HepG2 (cell line): Measurements from ENCODE around the gene PRAMEF12. TPM values are rescaled to one million over a fixed set of nuclear protein-coding genes. Genes with fewer than 3 reads are reported as not detected.

Experiments
- ATAC-seq: fragments of 200-7000 bp; cut with Tn5 transposase; 3 replicates; pipeline ENCODE4 v1.9.1; 2020; ENCODE audit warnings: mild to moderate bottlenecking, moderate library complexity
- BruUV-seq: library from RNA; stranded (reverse); fragments of 400-500 nt; replicated peaks from 2 replicates; lab custom pipeline; 2021; lab: Mats Ljungman, UMichigan
- CTCF ChIA-PET: fragments of 300-600 bp; formaldehyde crosslinking; extraction: SDS; loops from one replicate; lab custom pipeline; 2021; ENCODE audit warnings: low total read pairs, inconsistent platforms, low intra/inter-chr PET ratio; lab: Yijun Ruan, JAX
- POLR2A ChIA-PET: fragments of 350-600 bp; sonication (Branson Sonifier 250); formaldehyde crosslinking; loops from one replicate; lab custom pipeline; 2020; ENCODE audit warnings: antibody characterized with exemption, inconsistent platforms; lab: Yijun Ruan, JAX
- DNase-seq: peaks from one replicate; pipeline ENCODE4 v3.0.0-alpha.2; 2015; ENCODE audit warnings: low spot score
- FAIRE-seq: peaks from 3 replicates; lab custom pipeline; 2011; peaks lifted over from hg19 to GRCh38; lab: Jason Lieb, UNC
- H2AFZ ChIP-seq: one replicate; pipeline ENCODE4 v1.6.1; 2011; ENCODE audit warnings: low read length, inconsistent platforms
- H3K27ac ChIP-seq: fragments of 300-600 bp; 3 replicates; pipeline ENCODE4 v1.8.0; 2011; ENCODE audit warnings: mixed run types, mild to moderate bottlenecking, mixed read lengths, low read length, inconsistent platforms; ENCODE audit not compliant: insufficient read depth; ENCODE audit errors: extremely low read length
- H3K27me3 ChIP-seq, 2 experiments: fragments of 200-600 bp in 1 of 2; 2 replicates in 1 of 2; 3 replicates in 1 of 2; pipeline versions ENCODE4 v1.6.0 to v1.8.0; 2011; ENCODE audit warnings: low read length in 2 of 2, mild to moderate bottlenecking in 2 of 2, moderate library complexity in 2 of 2, inconsistent platforms in 1 of 2; ENCODE audit not compliant: insufficient read depth in 2 of 2, control insufficient read depth in 1 of 2
- H3K36me3 ChIP-seq, 2 experiments: fragments of 200-600 bp in 1 of 2; replicated peaks in 1 of 2; 2 replicates in 1 of 2; 3 replicates in 1 of 2; pipeline versions ENCODE4 v1.5.1 to v1.8.0; 2011; ENCODE audit warnings: low read length in 2 of 2, inconsistent platforms in 1 of 2; ENCODE audit not compliant: insufficient read depth in 2 of 2, control insufficient read depth in 1 of 2
- H3K4me1 ChIP-seq: 2 replicates; pipeline ENCODE4 v1.5.1; 2012; ENCODE audit warnings: low read length, inconsistent platforms; ENCODE audit not compliant: insufficient read depth
- H3K4me2 ChIP-seq: 2 replicates; pipeline ENCODE4 v1.6.0; 2011; ENCODE audit warnings: low read depth, low read length, inconsistent platforms
- H3K4me3 ChIP-seq, 3 experiments: fragments of 200-600 bp in 1 of 3; sonication (generic), shearing (Covaris generic) in 1 of 3; replicated peaks in 1 of 3; 2 replicates each; pipeline ENCODE4 v1.5.1; 2011 to 2016; ENCODE audit warnings: low read length in 3 of 3, inconsistent platforms in 2 of 3, low read depth in 2 of 3, mild to moderate bottlenecking in 2 of 3, control low read depth in 1 of 3, mixed read lengths in 1 of 3; ENCODE audit not compliant: insufficient read depth in 1 of 3
- H3K79me2 ChIP-seq: one replicate; pipeline ENCODE4 v1.6.1; 2011; ENCODE audit warnings: low read length, inconsistent platforms; ENCODE audit not compliant: insufficient read depth
- H3K9ac ChIP-seq: 2 replicates; pipeline ENCODE4 v1.6.0; 2011; ENCODE audit warnings: mild to moderate bottlenecking, low read depth, low read length, inconsistent platforms; ENCODE audit not compliant: insufficient read depth
- H3K9me3 ChIP-seq: 2 replicates; pipeline ENCODE4 v1.5.1; 2012; ENCODE audit warnings: mild to moderate bottlenecking, low read length
- H4K20me1 ChIP-seq: 2 replicates; pipeline ENCODE4 v1.6.0; 2011; ENCODE audit warnings: inconsistent platforms, mild to moderate bottlenecking, low read length, moderate library complexity; ENCODE audit not compliant: insufficient read depth
- AHR ChIP-seq: IDR thresholded peaks from 2 replicates; pipeline ENCODE4 v1.6.1; 2018; ENCODE audit warnings: missing genetic modification reagents, missing compliant biosample characterization
- ERF ChIP-seq: IDR thresholded peaks from 2 replicates; pipeline ENCODE4 v1.6.1; 2018; ENCODE audit warnings: missing biosample characterization, missing genetic modification reagents
- ESRRA ChIP-seq: sonication (generic); formaldehyde crosslinking; IDR thresholded peaks from 2 replicates; pipeline ENCODE4 v1.5.1; 2020; ENCODE audit warnings: mild to moderate bottlenecking, low read depth, missing genetic modification reagents
- ETV6 ChIP-seq: sonication (generic); formaldehyde crosslinking; conservative IDR thresholded peaks from 2 replicates; pipeline ENCODE4 v1.4.0; 2020; ENCODE audit warnings: missing genetic modification reagents
- FOXJ3 ChIP-seq: sonication (generic); formaldehyde crosslinking; IDR thresholded peaks from 2 replicates; pipeline ENCODE4 v1.4.0; 2020; ENCODE audit warnings: missing genetic modification reagents, mild to moderate bottlenecking, borderline replicate concordance
- HES4 ChIP-seq: sonication (generic); formaldehyde crosslinking; IDR thresholded peaks from 2 replicates; pipeline ENCODE4 v1.9.0; 2021; ENCODE audit warnings: mild to moderate bottlenecking, missing genetic modification reagents, borderline replicate concordance
- HNF4G ChIP-seq, 2 experiments: sonication (generic) in 1 of 2; formaldehyde crosslinking in 1 of 2; IDR thresholded peaks; 2 replicates each; pipeline versions ENCODE4 v1.4.0 to v1.6.1; 2011 to 2020; ENCODE audit warnings: borderline replicate concordance in 2 of 2, low read depth in 2 of 2, mild to moderate bottlenecking in 2 of 2, low read length in 1 of 2, missing genetic modification reagents in 1 of 2, moderate library complexity in 1 of 2
- HNRNPK ChIP-seq: fragments of 200-400 bp; formaldehyde crosslinking; IDR thresholded peaks from 2 replicates; pipeline ENCODE4 v1.6.1; 2018; ENCODE audit warnings: low read length, low read depth, moderate library complexity, mild to moderate bottlenecking; ENCODE audit not compliant: poor library complexity, severe bottlenecking
- KDM1A ChIP-seq: IDR thresholded peaks from 2 replicates; pipeline ENCODE4 v1.6.1; 2016; ENCODE audit warnings: missing compliant biosample characterization
- NR2F6 ChIP-seq, 2 experiments: IDR thresholded peaks; 2 replicates each; pipeline ENCODE4 v1.6.1; 2016; ENCODE audit warnings: antibody characterized with exemption in 1 of 2, mild to moderate bottlenecking in 1 of 2
- PRMT3 ChIP-seq: sonication (generic); formaldehyde crosslinking; IDR thresholded peaks from 2 replicates; pipeline ENCODE4 v1.8.1; 2022; ENCODE audit warnings: low read depth, mild to moderate bottlenecking, moderate library complexity, missing genetic modification reagents, borderline replicate concordance
- SKI ChIP-seq: fragments of 450-650 bp; IDR thresholded peaks from one replicate; pipeline ENCODE4 v1.6.1; 2018; ENCODE audit warnings: mild to moderate bottlenecking; ENCODE audit not compliant: partially characterized antibody
- SP1 ChIP-seq, 2 experiments: fragments of 450-650 bp in 1 of 2; sonication (generic) in 1 of 2; formaldehyde crosslinking in 1 of 2; IDR thresholded peaks; 2 replicates each; pipeline versions ENCODE4 v1.4.0 to v1.6.1; 2016 to 2020; ENCODE audit warnings: missing genetic modification reagents in 1 of 2
- THAP7 ChIP-seq: sonication (generic); formaldehyde crosslinking; IDR thresholded peaks from 2 replicates; pipeline ENCODE4 v1.8.1; 2023; ENCODE audit warnings: mild to moderate bottlenecking, missing genetic modification reagents
- ZBTB21 ChIP-seq: sonication (generic); formaldehyde crosslinking; IDR thresholded peaks from 2 replicates; pipeline ENCODE4 v1.4.0; 2020; ENCODE audit warnings: missing genetic modification reagents
- ZNF546 ChIP-seq: sonication (generic); formaldehyde crosslinking; conservative IDR thresholded peaks from 2 replicates; pipeline ENCODE4 v1.8.1; 2023; ENCODE audit warnings: mild to moderate bottlenecking, missing genetic modification reagents
- WGBS: methylation state at CpG from one replicate; pipeline ENCODE4 v1.1.6; 2017; ENCODE audit warnings: low lambda C conversion rate; 5-methylcytosine and 5-hydroxymethylcytosine counted together
- in situ Hi-C: cut with HindIII; loops from 2 replicates; pipeline ENCODE4 v1.10.0; 2017; ENCODE audit warnings: low pct_unique_long_range_greater_than_20kb; ENCODE audit not compliant: extremely low pct_ligation_motif_present
- intact Hi-C: fragments of 100-400 bp; cut with micrococcal nuclease; formaldehyde crosslinking; loops from one replicate; pipeline ENCODE4 v1.10.0; 2022; ENCODE audit not compliant: unreplicated experiment
- polyA plus RNA-seq, 8 experiments: library from polyadenylated mRNA; depleted of rRNA in 3 of 8; stranded (reverse) in 7 of 8; unstranded in 1 of 8; fragments of >200 nt; fragmentation: Illumina TruSeq in 4 of 8; extraction: Trizol in 4 of 8; gene quantifications; 2 replicates each; pipeline versions ENCODE4 v1.2.1 to v1.2.3, GENCODE V29; 2011 to 2016; ENCODE audit warnings: low read depth in 4 of 8, missing spikeins in 1 of 8, mixed read lengths in 1 of 8; ENCODE audit not compliant: insufficient read depth in 1 of 8
- total RNA-seq, 5 experiments: library from RNA; depleted of rRNA; stranded (reverse); fragments of >200 nt; fragmentation: Illumina TruSeq; extraction: Trizol; gene quantifications; 2 replicates each; pipeline ENCODE4 v1.2.3, GENCODE V29; 2016; ENCODE audit warnings: low read depth in 1 of 5
- TF ChIP-seq, protein P1 (sequence below): sonication (generic); formaldehyde crosslinking; IDR thresholded peaks from 2 replicates; pipeline ENCODE4 v1.4.0; 2020; ENCODE audit warnings: mild to moderate bottlenecking, missing genetic modification reagents
- TF ChIP-seq, protein P2 (sequence below): sonication (generic); formaldehyde crosslinking; IDR thresholded peaks from 2 replicates; pipeline ENCODE4 v1.8.1; 2023; ENCODE audit warnings: missing genetic modification reagents, inconsistent platforms, borderline replicate concordance

Gene PRAMEF12
- total and polyA plus RNA-seq, 2 of the 13 experiments (the other 11 are each of a cell fraction or from before 2014, with no cell fraction given): not detected

- ATAC-seq: no peak
- POLR2A ChIA-PET: no interaction called here
- WGBS: 10% methylated on average over 7 of the region's 7 CpGs
Measured at GRCh38 chr1:12762766-12763165, 10.8 kb upstream of the PRAMEF12 start.

GRCh38 chr1:12763479-12763878 lies 10.1 kb upstream of the PRAMEF12 start:
- BruUV-seq: no TSS peak
- WGBS: 39% methylated on average over 4 of the region's 4 CpGs
- no peak overlapping the region for H3K4me2 ChIP-seq
- H3K4me3 ChIP-seq: no peak overlapping the region
- no peaks in the 10 kb centered on the region for H3K36me3 ChIP-seq
- ATAC-seq (no peak), DNase-seq (no peak), FAIRE-seq (no peak)
- ChIA-PET CTCF (no interaction called here), POLR2A (no interaction called here)
- no peak overlapping the region for H2AFZ ChIP-seq
- H3K27me3 ChIP-seq: peaks cover 0 to 17% of the 10 kb centered on the region in 2 experiments; a peak in 3 of 5 replicates
- H3K27ac ChIP-seq: no peak overlapping the region
- H3K9ac ChIP-seq: no peak overlapping the region
- intact Hi-C loops (no loop called here), in situ Hi-C loops (no loop called here)
- TF ChIP-seq ESRRA (CRISPR knock-in tag) (no peak), KDM1A (CRISPR knock-in tag) (no peak), FOXJ3 (CRISPR knock-in tag) (no peak), HNF4G (IDR thresholded peaks at IDR 0.05; ENCODE audit: borderline replicate concordance, low read depth, low read length) (no peak), HNF4G (CRISPR knock-in tag; IDR thresholded peaks at IDR 0.05; ENCODE audit: borderline replicate concordance, low read depth) (no peak), SP1 (IDR thresholded peaks at IDR 0.05) (no peak), SP1 (CRISPR knock-in tag; IDR thresholded peaks at IDR 0.05) (no peak), ZNF546 (CRISPR knock-in tag) (no peak), SKI (no peak), PRMT3 (CRISPR knock-in tag) (no peak)
- TF ChIP-seq, protein P1, sequence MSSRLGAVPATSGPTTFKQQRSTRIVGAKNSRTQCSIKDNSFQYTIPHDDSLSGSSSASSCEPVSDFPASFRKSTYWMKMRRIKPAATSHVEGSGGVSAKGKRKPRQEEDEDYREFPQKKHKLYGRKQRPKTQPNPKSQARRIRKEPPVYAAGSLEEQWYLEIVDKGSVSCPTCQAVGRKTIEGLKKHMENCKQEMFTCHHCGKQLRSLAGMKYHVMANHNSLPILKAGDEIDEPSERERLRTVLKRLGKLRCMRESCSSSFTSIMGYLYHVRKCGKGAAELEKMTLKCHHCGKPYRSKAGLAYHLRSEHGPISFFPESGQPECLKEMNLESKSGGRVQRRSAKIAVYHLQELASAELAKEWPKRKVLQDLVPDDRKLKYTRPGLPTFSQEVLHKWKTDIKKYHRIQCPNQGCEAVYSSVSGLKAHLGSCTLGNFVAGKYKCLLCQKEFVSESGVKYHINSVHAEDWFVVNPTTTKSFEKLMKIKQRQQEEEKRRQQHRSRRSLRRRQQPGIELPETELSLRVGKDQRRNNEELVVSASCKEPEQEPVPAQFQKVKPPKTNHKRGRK (CRISPR knock-in tag): no peak
- H3K9me3 ChIP-seq: no peaks in the 10 kb centered on the region
- H4K20me1 ChIP-seq: no peaks in the 10 kb centered on the region
- H3K4me1 ChIP-seq: no peaks in the 10 kb centered on the region
- H3K79me2 ChIP-seq: no peaks in the 10 kb centered on the region

More at GRCh38 chr1:12762766-12763165, 10.8 kb upstream of the PRAMEF12 start:
- no TSS peak for BruUV-seq
- H3K27ac ChIP-seq: no peak overlapping the region
- in situ Hi-C loops (no loop called here), intact Hi-C loops (no loop called here)
- no peak overlapping the region for H3K4me3 ChIP-seq
- no peaks in the 10 kb centered on the region for H3K36me3 ChIP-seq
- no peaks in the 10 kb centered on the region for H4K20me1 ChIP-seq
- CTCF ChIA-PET: no interaction called here
- no peak overlapping the region for H3K4me2 ChIP-seq
- H3K9ac ChIP-seq: no peak overlapping the region
- DNase-seq: no peak
- no peaks in the 10 kb centered on the region for H3K9me3 ChIP-seq
- no peaks in the 10 kb centered on the region for H3K4me1 ChIP-seq
- H3K79me2 ChIP-seq: no peaks in the 10 kb centered on the region
- peaks cover 0 to 23% of the 10 kb centered on the region in 2 experiments; a peak in 3 of 5 replicates for H3K27me3 ChIP-seq
- H2AFZ ChIP-seq: no peak overlapping the region
- TF ChIP-seq HNRNPK (no peak), ETV6 (no peak), NR2F6 (IDR thresholded peaks at IDR 0.05) (no peak), NR2F6 (CRISPR knock-in tag; IDR thresholded peaks at IDR 0.05) (no peak), AHR (CRISPR knock-in tag) (no peak), ERF (CRISPR knock-in tag) (no peak), THAP7 (no peak), HES4 (CRISPR knock-in tag) (no peak), ZBTB21 (CRISPR knock-in tag) (no peak)
- TF ChIP-seq, protein P2, sequence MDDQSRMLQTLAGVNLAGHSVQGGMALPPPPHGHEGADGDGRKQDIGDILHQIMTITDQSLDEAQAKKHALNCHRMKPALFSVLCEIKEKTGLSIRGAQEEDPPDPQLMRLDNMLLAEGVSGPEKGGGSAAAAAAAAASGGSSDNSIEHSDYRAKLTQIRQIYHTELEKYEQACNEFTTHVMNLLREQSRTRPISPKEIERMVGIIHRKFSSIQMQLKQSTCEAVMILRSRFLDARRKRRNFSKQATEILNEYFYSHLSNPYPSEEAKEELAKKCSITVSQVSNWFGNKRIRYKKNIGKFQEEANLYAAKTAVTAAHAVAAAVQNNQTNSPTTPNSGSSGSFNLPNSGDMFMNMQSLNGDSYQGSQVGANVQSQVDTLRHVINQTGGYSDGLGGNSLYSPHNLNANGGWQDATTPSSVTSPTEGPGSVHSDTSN (CRISPR knock-in tag): no peak
- TF ChIP-seq, all 625 proteins: peak for 0
- no peak for FAIRE-seq
